Transverse colon (tissue), 4 donors: ENCODE measurements around the gene BCAR3.

Experiments used
- CTCF ChIP-seq, 5 experiments: fragments of 200-600 bp in 3 of 5; fragments of 450-650 bp in 2 of 5; sonication (generic) in 3 of 5; IDR thresholded peaks; 1 replicate in 2 of 5; 2 replicates in 3 of 5; pipeline ENCODE4 v1.5.1; 2016 to 2017; ENCODE audit warnings: antibody characterized with exemption in 5 of 5, inconsistent platforms in 3 of 5, mild to moderate bottlenecking in 2 of 5, moderate library complexity in 1 of 5
- POLR2A ChIP-seq: fragments of 450-650 bp; IDR thresholded peaks from one replicate; pipeline ENCODE4 v1.6.1; 2016; ENCODE audit warnings: antibody characterized with exemption, mild to moderate bottlenecking, moderate library complexity
- POLR2AphosphoS5 ChIP-seq, 3 donors: sonication (generic); formaldehyde crosslinking; IDR thresholded peaks; one replicate each; pipeline ENCODE4 v1.6.1; 2016; ENCODE audit warnings: antibody characterized with exemption in 3 of 3

GRCh38 chr1:93661829-93662474 is 19.7 kb downstream of the BCAR3 start:
- TF ChIP-seq CTCF (IDR thresholded peaks at IDR 0.05) = no peak
- TF ChIP-seq POLR2AphosphoS5 (IDR thresholded peaks at IDR 0.05) = no peak
- TF ChIP-seq POLR2A = no peak
